SK-N-SH treated with all-trans-retinoic acid at 6 μM for 48 hours (cell line): ENCODE measurements around the gene AKR1B15.

ENCODE experiments used
- ARNTL ChIP-seq: fragments of 450-650 bp; formaldehyde crosslinking; IDR thresholded peaks from 2 replicates; pipeline ENCODE4 v1.5.0; 2020; ENCODE audit warnings: low read depth, mild to moderate bottlenecking, moderate library complexity, borderline replicate concordance
- OSR1 ChIP-seq: fragments of 250-450 bp; sonication (Bioruptor Pico); IDR thresholded peaks from 2 replicates; pipeline ENCODE4 v1.8.0; 2022; ENCODE audit warnings: moderate library complexity, mild to moderate bottlenecking, inconsistent platforms
- RARB ChIP-seq: fragments of 250-450 bp; sonication (Bioruptor Pico); IDR thresholded peaks from 2 replicates; pipeline ENCODE4 v1.8.0; 2021; ENCODE audit warnings: mild to moderate bottlenecking, moderate library complexity
- TCF4 ChIP-seq: fragments of 250-450 bp; sonication (Bioruptor Pico); IDR thresholded peaks from 2 replicates; pipeline ENCODE4 v1.8.0; 2021; ENCODE audit warnings: mild to moderate bottlenecking, moderate library complexity, borderline replicate concordance
- TOX ChIP-seq: fragments of 250-450 bp; sonication (Bioruptor Pico); IDR thresholded peaks from 2 replicates; pipeline ENCODE4 v1.8.0; 2021; ENCODE audit warnings: mild to moderate bottlenecking, moderate library complexity, borderline replicate concordance
- ZC3H10 ChIP-seq: fragments of 250-450 bp; sonication (Bioruptor Pico); IDR thresholded peaks from 2 replicates; pipeline ENCODE4 v1.5.1; 2021; ENCODE audit warnings: mild to moderate bottlenecking, moderate library complexity
- ZFP3 ChIP-seq: fragments of 250-450 bp; sonication (Bioruptor Pico); IDR thresholded peaks from 2 replicates; pipeline ENCODE4 v1.5.0; 2020; ENCODE audit warnings: mild to moderate bottlenecking, moderate library complexity
- ZNF565 ChIP-seq: fragments of 450-650 bp; formaldehyde crosslinking; conservative IDR thresholded peaks from 2 replicates; pipeline ENCODE4 v1.5.0; 2020; ENCODE audit warnings: low read depth, mild to moderate bottlenecking, moderate library complexity
- TF ChIP-seq, protein P1 (sequence below): fragments of 250-450 bp; sonication (Bioruptor Pico); IDR thresholded peaks from 2 replicates; pipeline ENCODE4 v1.8.0; 2020; ENCODE audit warnings: mild to moderate bottlenecking, moderate library complexity, borderline replicate concordance
- TF ChIP-seq, protein P2 (sequence below): fragments of 250-450 bp; sonication (Bioruptor Pico); IDR thresholded peaks from 2 replicates; pipeline ENCODE4 v1.5.1; 2021; ENCODE audit warnings: mild to moderate bottlenecking, moderate library complexity

DNA sequence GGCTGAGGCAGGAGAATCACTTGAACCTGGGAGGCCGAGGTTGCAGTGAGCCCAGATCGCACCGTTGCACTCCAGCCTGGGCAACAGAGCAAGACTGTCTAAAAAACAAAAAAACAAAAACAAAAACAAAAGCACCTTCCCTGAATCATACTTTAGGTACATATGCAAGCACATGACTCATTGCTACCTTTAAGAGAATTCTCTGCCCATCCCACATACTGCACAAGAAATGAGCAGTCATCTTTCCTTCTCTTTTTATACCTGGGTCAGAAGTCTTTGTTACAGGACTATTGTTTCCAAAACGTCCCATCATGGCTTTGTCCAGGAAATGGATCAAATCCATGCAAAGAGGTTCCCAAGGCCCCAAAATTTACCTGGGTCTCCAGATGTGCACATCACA is 43.1 kb upstream of the AKR1B15 start:
- no peak for TF ChIP-seq RARB (CRISPR knock-in tag)
- TF ChIP-seq, protein P1, sequence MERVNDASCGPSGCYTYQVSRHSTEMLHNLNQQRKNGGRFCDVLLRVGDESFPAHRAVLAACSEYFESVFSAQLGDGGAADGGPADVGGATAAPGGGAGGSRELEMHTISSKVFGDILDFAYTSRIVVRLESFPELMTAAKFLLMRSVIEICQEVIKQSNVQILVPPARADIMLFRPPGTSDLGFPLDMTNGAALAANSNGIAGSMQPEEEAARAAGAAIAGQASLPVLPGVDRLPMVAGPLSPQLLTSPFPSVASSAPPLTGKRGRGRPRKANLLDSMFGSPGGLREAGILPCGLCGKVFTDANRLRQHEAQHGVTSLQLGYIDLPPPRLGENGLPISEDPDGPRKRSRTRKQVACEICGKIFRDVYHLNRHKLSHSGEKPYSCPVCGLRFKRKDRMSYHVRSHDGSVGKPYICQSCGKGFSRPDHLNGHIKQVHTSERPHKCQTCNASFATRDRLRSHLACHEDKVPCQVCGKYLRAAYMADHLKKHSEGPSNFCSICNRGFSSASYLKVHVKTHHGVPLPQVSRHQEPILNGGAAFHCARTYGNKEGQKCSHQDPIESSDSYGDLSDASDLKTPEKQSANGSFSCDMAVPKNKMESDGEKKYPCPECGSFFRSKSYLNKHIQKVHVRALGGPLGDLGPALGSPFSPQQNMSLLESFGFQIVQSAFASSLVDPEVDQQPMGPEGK, result no peak
- TF ChIP-seq TCF4, result no peak
- no peak for TF ChIP-seq TOX (CRISPR knock-in tag)
- no peak for TF ChIP-seq ZNF565 (CRISPR knock-in tag)
- no peak for TF ChIP-seq ARNTL (CRISPR knock-in tag)
- TF ChIP-seq OSR1 (CRISPR knock-in tag), result no peak
- no peak for TF ChIP-seq ZFP3 (CRISPR knock-in tag)
- TF ChIP-seq ZC3H10 (CRISPR knock-in tag), result no peak
- TF ChIP-seq, protein P2, sequence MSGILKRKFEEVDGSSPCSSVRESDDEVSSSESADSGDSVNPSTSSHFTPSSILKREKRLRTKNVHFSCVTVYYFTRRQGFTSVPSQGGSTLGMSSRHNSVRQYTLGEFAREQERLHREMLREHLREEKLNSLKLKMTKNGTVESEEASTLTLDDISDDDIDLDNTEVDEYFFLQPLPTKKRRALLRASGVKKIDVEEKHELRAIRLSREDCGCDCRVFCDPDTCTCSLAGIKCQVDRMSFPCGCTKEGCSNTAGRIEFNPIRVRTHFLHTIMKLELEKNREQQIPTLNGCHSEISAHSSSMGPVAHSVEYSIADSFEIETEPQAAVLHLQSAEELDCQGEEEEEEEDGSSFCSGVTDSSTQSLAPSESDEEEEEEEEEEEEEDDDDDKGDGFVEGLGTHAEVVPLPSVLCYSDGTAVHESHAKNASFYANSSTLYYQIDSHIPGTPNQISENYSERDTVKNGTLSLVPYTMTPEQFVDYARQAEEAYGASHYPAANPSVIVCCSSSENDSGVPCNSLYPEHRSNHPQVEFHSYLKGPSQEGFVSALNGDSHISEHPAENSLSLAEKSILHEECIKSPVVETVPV, result no peak
